HepG2 (cell line): ENCODE data around the gene TSC22D4. TPM values are rescaled to one million over a fixed set of nuclear protein-coding genes. Genes with fewer than 3 reads are reported as not detected.

Experiments
- ATF7-NPFF ChIP-seq: sonication (generic); formaldehyde crosslinking; IDR thresholded peaks from 2 replicates; pipeline ENCODE4 v1.8.1; 2023; ENCODE audit warnings: mild to moderate bottlenecking, low read depth, missing genetic modification reagents, moderate library complexity
- FOXP1 ChIP-seq, 2 experiments: fragments of 450-650 bp in 1 of 2; IDR thresholded peaks; 2 replicates each; pipeline ENCODE4 v1.6.1; 2017 to 2018; ENCODE audit warnings: antibody characterized with exemption in 1 of 2
- HNF4G ChIP-seq, 2 experiments: sonication (generic) in 1 of 2; formaldehyde crosslinking in 1 of 2; IDR thresholded peaks; 2 replicates each; pipeline versions ENCODE4 v1.4.0 to v1.6.1; 2011 to 2020; ENCODE audit warnings: borderline replicate concordance in 2 of 2, low read depth in 2 of 2, mild to moderate bottlenecking in 2 of 2, low read length in 1 of 2, missing genetic modification reagents in 1 of 2, moderate library complexity in 1 of 2
- HNRNPH1 ChIP-seq: fragments of 200-400 bp; formaldehyde crosslinking; optimal IDR thresholded peaks from 2 replicates; pipeline ENCODE3; 2017; ENCODE audit warnings: mild to moderate bottlenecking, low read depth, low read length
- IRF2 ChIP-seq: IDR thresholded peaks from 2 replicates; pipeline ENCODE4 v1.6.1; 2018; ENCODE audit warnings: missing genetic modification reagents, missing compliant biosample characterization
- KDM1A ChIP-seq: IDR thresholded peaks from 2 replicates; pipeline ENCODE4 v1.6.1; 2016; ENCODE audit warnings: missing compliant biosample characterization
- NR2C2 ChIP-seq: sonication (generic); formaldehyde crosslinking; IDR thresholded peaks from 2 replicates; pipeline ENCODE4 v1.4.0; 2020; ENCODE audit warnings: missing genetic modification reagents, mild to moderate bottlenecking, moderate library complexity, borderline replicate concordance
- RBM22 ChIP-seq: fragments of 200-400 bp; formaldehyde crosslinking; optimal IDR thresholded peaks from 2 replicates; pipeline ENCODE3; 2017; ENCODE audit warnings: mild to moderate bottlenecking, low read length, moderate library complexity
- SUZ12 ChIP-seq: fragments of 150-350 bp; IDR thresholded peaks from 2 replicates; pipeline ENCODE4 v1.6.1; 2014; ENCODE audit warnings: low read depth, low read length
- TEAD3 ChIP-seq: optimal IDR thresholded peaks from 2 replicates; pipeline ENCODE3; 2016; ENCODE audit warnings: borderline replicate concordance
- ZMYM3 ChIP-seq: sonication (generic); formaldehyde crosslinking; IDR thresholded peaks from 2 replicates; pipeline ENCODE4 v1.5.1; 2020; ENCODE audit warnings: mild to moderate bottlenecking, missing genetic modification reagents
- ZNF629 ChIP-seq: sonication (generic); formaldehyde crosslinking; conservative IDR thresholded peaks from 2 replicates; pipeline ENCODE4 v1.5.0; 2020; ENCODE audit warnings: missing genetic modification reagents
- ZNF768 ChIP-seq: sonication (generic); formaldehyde crosslinking; IDR thresholded peaks from 2 replicates; pipeline ENCODE4 v1.4.0; 2020; ENCODE audit warnings: missing genetic modification reagents
- polyA plus RNA-seq, 8 experiments: library from polyadenylated mRNA; depleted of rRNA in 3 of 8; stranded (reverse) in 7 of 8; unstranded in 1 of 8; fragments of >200 nt; fragmentation: Illumina TruSeq in 4 of 8; extraction: Trizol in 4 of 8; gene quantifications; 2 replicates each; pipeline versions ENCODE4 v1.2.1 to v1.2.3, GENCODE V29; 2011 to 2016; ENCODE audit warnings: low read depth in 4 of 8, missing spikeins in 1 of 8, mixed read lengths in 1 of 8; ENCODE audit not compliant: insufficient read depth in 1 of 8
- total RNA-seq, 5 experiments: library from RNA; depleted of rRNA; stranded (reverse); fragments of >200 nt; fragmentation: Illumina TruSeq; extraction: Trizol; gene quantifications; 2 replicates each; pipeline ENCODE4 v1.2.3, GENCODE V29; 2016; ENCODE audit warnings: low read depth in 1 of 5
- TF ChIP-seq, protein P1 (sequence below): sonication (generic); formaldehyde crosslinking; IDR thresholded peaks from 2 replicates; pipeline ENCODE4 v1.9.0; 2021; ENCODE audit warnings: mild to moderate bottlenecking, missing genetic modification reagents
- TF ChIP-seq, protein P2 (sequence below): sonication (generic); formaldehyde crosslinking; IDR thresholded peaks from 2 replicates; pipeline ENCODE4 v1.8.1; 2023; ENCODE audit warnings: missing genetic modification reagents, mild to moderate bottlenecking, borderline replicate concordance
- TF ChIP-seq, protein P3 (sequence below): sonication (generic); formaldehyde crosslinking; IDR thresholded peaks from 2 replicates; pipeline ENCODE4; 2020; ENCODE audit warnings: missing genetic modification reagents, mild to moderate bottlenecking, borderline replicate concordance
- TF ChIP-seq, protein P4 (sequence below): sonication (generic); formaldehyde crosslinking; IDR thresholded peaks from 2 replicates; pipeline ENCODE4 v1.9.0; 2021; ENCODE audit warnings: missing genetic modification reagents, borderline replicate concordance
- TF ChIP-seq, protein P5 (sequence below): conservative IDR thresholded peaks from 2 replicates; pipeline ENCODE4 v1.6.1; 2018; ENCODE audit warnings: missing genetic modification reagents

The TSC22D4 gene
- total and polyA plus RNA-seq, 2 of the 13 experiments (the other 11 are each of a cell fraction or from before 2014, with no cell fraction given), result 7.7 to 8.7 TPM

DNA sequence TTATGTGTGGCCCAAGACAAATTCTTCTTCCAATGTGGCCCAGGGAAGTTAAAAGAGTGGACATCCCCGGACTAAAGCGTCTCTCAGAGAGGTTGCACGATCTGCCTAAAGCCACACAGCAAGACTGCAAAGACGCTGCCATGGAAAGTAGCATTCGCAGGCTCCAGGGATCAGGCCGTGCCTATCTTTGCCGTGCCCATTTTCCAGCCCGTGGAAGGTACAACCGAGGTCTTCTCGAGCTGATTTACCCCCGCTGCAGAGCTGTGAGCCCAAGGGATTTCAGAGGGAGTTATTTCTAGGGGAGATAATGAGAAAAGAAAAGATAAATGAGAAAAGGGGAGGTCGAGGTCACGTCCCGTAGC, 3.7 kb upstream of the TSC22D4 start (continued):
- TF ChIP-seq, protein P1, sequence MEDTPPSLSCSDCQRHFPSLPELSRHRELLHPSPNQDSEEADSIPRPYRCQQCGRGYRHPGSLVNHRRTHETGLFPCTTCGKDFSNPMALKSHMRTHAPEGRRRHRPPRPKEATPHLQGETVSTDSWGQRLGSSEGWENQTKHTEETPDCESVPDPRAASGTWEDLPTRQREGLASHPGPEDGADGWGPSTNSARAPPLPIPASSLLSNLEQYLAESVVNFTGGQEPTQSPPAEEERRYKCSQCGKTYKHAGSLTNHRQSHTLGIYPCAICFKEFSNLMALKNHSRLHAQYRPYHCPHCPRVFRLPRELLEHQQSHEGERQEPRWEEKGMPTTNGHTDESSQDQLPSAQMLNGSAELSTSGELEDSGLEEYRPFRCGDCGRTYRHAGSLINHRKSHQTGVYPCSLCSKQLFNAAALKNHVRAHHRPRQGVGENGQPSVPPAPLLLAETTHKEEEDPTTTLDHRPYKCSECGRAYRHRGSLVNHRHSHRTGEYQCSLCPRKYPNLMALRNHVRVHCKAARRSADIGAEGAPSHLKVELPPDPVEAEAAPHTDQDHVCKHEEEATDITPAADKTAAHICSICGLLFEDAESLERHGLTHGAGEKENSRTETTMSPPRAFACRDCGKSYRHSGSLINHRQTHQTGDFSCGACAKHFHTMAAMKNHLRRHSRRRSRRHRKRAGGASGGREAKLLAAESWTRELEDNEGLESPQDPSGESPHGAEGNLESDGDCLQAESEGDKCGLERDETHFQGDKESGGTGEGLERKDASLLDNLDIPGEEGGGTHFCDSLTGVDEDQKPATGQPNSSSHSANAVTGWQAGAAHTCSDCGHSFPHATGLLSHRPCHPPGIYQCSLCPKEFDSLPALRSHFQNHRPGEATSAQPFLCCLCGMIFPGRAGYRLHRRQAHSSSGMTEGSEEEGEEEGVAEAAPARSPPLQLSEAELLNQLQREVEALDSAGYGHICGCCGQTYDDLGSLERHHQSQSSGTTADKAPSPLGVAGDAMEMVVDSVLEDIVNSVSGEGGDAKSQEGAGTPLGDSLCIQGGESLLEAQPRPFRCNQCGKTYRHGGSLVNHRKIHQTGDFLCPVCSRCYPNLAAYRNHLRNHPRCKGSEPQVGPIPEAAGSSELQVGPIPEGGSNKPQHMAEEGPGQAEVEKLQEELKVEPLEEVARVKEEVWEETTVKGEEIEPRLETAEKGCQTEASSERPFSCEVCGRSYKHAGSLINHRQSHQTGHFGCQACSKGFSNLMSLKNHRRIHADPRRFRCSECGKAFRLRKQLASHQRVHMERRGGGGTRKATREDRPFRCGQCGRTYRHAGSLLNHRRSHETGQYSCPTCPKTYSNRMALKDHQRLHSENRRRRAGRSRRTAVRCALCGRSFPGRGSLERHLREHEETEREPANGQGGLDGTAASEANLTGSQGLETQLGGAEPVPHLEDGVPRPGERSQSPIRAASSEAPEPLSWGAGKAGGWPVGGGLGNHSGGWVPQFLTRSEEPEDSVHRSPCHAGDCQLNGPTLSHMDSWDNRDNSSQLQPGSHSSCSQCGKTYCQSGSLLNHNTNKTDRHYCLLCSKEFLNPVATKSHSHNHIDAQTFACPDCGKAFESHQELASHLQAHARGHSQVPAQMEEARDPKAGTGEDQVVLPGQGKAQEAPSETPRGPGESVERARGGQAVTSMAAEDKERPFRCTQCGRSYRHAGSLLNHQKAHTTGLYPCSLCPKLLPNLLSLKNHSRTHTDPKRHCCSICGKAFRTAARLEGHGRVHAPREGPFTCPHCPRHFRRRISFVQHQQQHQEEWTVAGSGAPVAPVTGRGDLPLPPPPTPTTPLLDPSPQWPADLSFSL, result 0 out of 2 replicates have a peak, but pooled peaks have one; percentile 25
- peak; percentile 89 for TF ChIP-seq ZNF629 (CRISPR knock-in tag)
- TF ChIP-seq, protein P2, sequence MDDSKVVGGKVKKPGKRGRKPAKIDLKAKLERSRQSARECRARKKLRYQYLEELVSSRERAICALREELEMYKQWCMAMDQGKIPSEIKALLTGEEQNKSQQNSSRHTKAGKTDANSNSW, result no peak
- no peak for TF ChIP-seq TEAD3
- no peak for TF ChIP-seq HNRNPH1
- no peak for TF ChIP-seq FOXP1 (IDR thresholded peaks at IDR 0.05)
- no peak for TF ChIP-seq FOXP1 (CRISPR knock-in tag; IDR thresholded peaks at IDR 0.05)
- no peak for TF ChIP-seq HNF4G (IDR thresholded peaks at IDR 0.05; ENCODE audit: borderline replicate concordance, low read depth, low read length)
- TF ChIP-seq HNF4G (CRISPR knock-in tag; IDR thresholded peaks at IDR 0.05; ENCODE audit: borderline replicate concordance, low read depth), result no peak
- TF ChIP-seq, protein P3, sequence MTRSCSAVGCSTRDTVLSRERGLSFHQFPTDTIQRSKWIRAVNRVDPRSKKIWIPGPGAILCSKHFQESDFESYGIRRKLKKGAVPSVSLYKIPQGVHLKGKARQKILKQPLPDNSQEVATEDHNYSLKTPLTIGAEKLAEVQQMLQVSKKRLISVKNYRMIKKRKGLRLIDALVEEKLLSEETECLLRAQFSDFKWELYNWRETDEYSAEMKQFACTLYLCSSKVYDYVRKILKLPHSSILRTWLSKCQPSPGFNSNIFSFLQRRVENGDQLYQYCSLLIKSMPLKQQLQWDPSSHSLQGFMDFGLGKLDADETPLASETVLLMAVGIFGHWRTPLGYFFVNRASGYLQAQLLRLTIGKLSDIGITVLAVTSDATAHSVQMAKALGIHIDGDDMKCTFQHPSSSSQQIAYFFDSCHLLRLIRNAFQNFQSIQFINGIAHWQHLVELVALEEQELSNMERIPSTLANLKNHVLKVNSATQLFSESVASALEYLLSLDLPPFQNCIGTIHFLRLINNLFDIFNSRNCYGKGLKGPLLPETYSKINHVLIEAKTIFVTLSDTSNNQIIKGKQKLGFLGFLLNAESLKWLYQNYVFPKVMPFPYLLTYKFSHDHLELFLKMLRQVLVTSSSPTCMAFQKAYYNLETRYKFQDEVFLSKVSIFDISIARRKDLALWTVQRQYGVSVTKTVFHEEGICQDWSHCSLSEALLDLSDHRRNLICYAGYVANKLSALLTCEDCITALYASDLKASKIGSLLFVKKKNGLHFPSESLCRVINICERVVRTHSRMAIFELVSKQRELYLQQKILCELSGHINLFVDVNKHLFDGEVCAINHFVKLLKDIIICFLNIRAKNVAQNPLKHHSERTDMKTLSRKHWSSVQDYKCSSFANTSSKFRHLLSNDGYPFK, result no peak
- TF ChIP-seq IRF2 (CRISPR knock-in tag), result no peak
- TF ChIP-seq RBM22, result no peak
- TF ChIP-seq, protein P4, sequence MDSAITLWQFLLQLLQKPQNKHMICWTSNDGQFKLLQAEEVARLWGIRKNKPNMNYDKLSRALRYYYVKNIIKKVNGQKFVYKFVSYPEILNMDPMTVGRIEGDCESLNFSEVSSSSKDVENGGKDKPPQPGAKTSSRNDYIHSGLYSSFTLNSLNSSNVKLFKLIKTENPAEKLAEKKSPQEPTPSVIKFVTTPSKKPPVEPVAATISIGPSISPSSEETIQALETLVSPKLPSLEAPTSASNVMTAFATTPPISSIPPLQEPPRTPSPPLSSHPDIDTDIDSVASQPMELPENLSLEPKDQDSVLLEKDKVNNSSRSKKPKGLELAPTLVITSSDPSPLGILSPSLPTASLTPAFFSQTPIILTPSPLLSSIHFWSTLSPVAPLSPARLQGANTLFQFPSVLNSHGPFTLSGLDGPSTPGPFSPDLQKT (CRISPR knock-in tag), result no peak
- peak; percentile 93 for TF ChIP-seq ZMYM3 (CRISPR knock-in tag)
- peak; percentile 65; the same call in 1 of the 2 replicates for TF ChIP-seq KDM1A
- no peak for TF ChIP-seq NR2C2 (CRISPR knock-in tag)
- TF ChIP-seq ZNF768 (CRISPR knock-in tag), result peak; percentile 99
- no peak for TF ChIP-seq ATF7-NPFF (CRISPR knock-in tag)
- TF ChIP-seq, protein P5, sequence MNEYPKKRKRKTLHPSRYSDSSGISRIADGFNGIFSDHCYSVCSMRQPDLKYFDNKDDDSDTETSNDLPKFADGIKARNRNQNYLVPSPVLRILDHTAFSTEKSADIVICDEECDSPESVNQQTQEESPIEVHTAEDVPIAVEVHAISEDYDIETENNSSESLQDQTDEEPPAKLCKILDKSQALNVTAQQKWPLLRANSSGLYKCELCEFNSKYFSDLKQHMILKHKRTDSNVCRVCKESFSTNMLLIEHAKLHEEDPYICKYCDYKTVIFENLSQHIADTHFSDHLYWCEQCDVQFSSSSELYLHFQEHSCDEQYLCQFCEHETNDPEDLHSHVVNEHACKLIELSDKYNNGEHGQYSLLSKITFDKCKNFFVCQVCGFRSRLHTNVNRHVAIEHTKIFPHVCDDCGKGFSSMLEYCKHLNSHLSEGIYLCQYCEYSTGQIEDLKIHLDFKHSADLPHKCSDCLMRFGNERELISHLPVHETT, result no peak
- no peak for TF ChIP-seq SUZ12
